ENCODE results near the gene EGF.
"Not testable (repeated sequence)": the region's sequence is repeated elsewhere in the genome, so short reads cannot be mapped to it uniquely, and the experiment has no call there.

EGF gene

GRCh38 chr4:109947457-109947856 is 34.8 kb downstream of the EGF start:
- no peak overlapping the region for H3K27ac ChIP-seq
- TF ChIP-seq, protein P1, sequence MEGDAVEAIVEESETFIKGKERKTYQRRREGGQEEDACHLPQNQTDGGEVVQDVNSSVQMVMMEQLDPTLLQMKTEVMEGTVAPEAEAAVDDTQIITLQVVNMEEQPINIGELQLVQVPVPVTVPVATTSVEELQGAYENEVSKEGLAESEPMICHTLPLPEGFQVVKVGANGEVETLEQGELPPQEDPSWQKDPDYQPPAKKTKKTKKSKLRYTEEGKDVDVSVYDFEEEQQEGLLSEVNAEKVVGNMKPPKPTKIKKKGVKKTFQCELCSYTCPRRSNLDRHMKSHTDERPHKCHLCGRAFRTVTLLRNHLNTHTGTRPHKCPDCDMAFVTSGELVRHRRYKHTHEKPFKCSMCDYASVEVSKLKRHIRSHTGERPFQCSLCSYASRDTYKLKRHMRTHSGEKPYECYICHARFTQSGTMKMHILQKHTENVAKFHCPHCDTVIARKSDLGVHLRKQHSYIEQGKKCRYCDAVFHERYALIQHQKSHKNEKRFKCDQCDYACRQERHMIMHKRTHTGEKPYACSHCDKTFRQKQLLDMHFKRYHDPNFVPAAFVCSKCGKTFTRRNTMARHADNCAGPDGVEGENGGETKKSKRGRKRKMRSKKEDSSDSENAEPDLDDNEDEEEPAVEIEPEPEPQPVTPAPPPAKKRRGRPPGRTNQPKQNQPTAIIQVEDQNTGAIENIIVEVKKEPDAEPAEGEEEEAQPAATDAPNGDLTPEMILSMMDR (conservative IDR thresholded peaks at IDR 0.05) = no peak
- no peak for TF ChIP-seq ZFX (IDR thresholded peaks at IDR 0.05)

DNA sequence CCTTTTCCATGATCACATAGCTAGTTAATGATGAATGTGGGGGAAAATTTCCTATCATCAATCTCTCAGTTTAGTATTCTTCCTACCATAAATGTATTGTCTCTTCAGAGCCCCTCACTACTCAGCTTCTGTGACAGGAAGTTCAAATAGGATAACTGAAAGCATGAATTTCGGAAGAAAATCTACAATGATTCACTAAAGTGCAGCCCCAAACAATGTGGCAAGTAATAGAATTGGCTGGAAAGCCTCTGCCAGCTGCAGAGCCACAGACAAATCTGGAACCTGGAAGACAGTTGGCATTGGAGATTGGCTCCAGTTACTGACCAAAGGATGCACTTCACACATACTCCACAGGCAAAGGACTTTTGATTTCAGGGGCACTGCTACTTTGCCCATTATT is 35.2 kb downstream of the EGF start:
- TF ChIP-seq ZFX (IDR thresholded peaks at IDR 0.05) = no peak
- TF ChIP-seq, protein P1 (conservative IDR thresholded peaks at IDR 0.05) = no peak
- no peak overlapping the region for H3K27ac ChIP-seq

- H3K27ac ChIP-seq = not testable (repeated sequence)
Observed at GRCh38 chr4:109949099-109949718, 36.5 kb downstream of the EGF start.

GRCh38 chr4:109952612-109953011 is 39.9 kb downstream of the EGF start:
- TF ChIP-seq, protein P1 (conservative IDR thresholded peaks at IDR 0.05) = no peak
- no peak for TF ChIP-seq ZFX (IDR thresholded peaks at IDR 0.05)
- H3K27ac ChIP-seq = no peak overlapping the region

GRCh38 chr4:109953556-109953955 is 40.9 kb downstream of the EGF start:
- TF ChIP-seq, protein P1 (conservative IDR thresholded peaks at IDR 0.05) = no peak
- no peak for TF ChIP-seq ZFX (IDR thresholded peaks at IDR 0.05)
- no peak overlapping the region for H3K27ac ChIP-seq

- no peak overlapping the region for H3K27ac ChIP-seq
- no peak for TF ChIP-seq ZFX (IDR thresholded peaks at IDR 0.05)
- TF ChIP-seq, protein P1 (conservative IDR thresholded peaks at IDR 0.05) = no peak
Observed at GRCh38 chr4:109955146-109955545, 42.5 kb downstream of the EGF start.

- TF ChIP-seq ZFX (IDR thresholded peaks at IDR 0.05) = no peak
- TF ChIP-seq, protein P1 (conservative IDR thresholded peaks at IDR 0.05) = no peak
- H3K27ac ChIP-seq = no peak overlapping the region
Observed at GRCh38 chr4:109957227-109957626, 44.5 kb downstream of the EGF start.

GRCh38 chr4:109959195-109959594 is 46.5 kb downstream of the EGF start:
- no peak overlapping the region for H3K27ac ChIP-seq
- no peak for TF ChIP-seq ZFX (IDR thresholded peaks at IDR 0.05)
- TF ChIP-seq, protein P1 (conservative IDR thresholded peaks at IDR 0.05) = no peak

Measured in C4-2B (cell line).